ENCODE measurements around the gene MGLL. TPM values are rescaled to one million over a fixed set of nuclear protein-coding genes. Genes with fewer than 3 reads are reported as not detected.

MGLL gene
- total RNA-seq, 1 donor from 2014 or later = 27.3 TPM

DNA sequence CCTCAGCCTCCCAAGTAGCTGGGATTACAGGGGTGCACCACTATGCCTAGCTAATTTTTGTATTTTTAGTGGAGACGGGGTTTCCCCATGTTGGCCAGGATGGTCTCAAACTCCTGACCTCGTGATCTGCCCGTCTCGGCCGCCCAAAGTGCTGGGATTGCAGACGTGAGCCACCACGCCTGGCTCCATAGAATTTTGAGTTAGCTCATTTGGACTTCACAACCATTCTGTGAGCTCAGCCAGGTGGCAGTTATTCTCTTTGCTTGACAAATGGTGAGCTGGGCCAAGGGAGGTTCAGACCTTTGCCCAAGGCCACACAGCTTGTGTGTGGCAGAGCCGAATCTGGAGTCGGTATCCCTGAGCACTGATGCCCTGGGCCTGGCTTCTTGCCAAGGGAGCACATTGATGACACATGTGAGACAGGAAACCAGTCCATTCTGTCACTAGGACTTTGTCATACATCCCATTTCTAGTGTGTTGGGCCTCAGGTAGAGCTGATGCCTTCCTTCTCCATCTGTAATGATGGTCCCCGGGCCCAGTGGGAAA lies 175.7 kb downstream of the MGLL start:
- no peaks in the 10 kb centered on the region for H3K27me3 ChIP-seq (ENCODE audit: insufficient read depth, low read length)
- H3K4me1 Mint-ChIP-seq (ENCODE audit: low read depth, unreplicated experiment) = no peaks in the 10 kb centered on the region
- no peaks in the 10 kb centered on the region for H4K20me1 ChIP-seq (ENCODE audit: insufficient read depth, low read length)
- no peak overlapping the region for H2AFZ ChIP-seq (ENCODE audit: low read depth, low read length)
- no peaks in the 10 kb centered on the region for H3K9me3 Mint-ChIP-seq (ENCODE audit: unreplicated experiment)
- no peak overlapping the region for H3K4me3 ChIP-seq (ENCODE audit: insufficient read depth, low read depth, low read length)
- no peak overlapping the region for H3K4me2 ChIP-seq (ENCODE audit: low read length)
- H3K36me3 Mint-ChIP-seq (ENCODE audit: low read depth, unreplicated experiment) = no peaks in the 10 kb centered on the region
- H3K9ac ChIP-seq (ENCODE audit: low read length) = no peak overlapping the region
- H3K4me1 ChIP-seq (ENCODE audit: insufficient read depth, low read length) = no peaks in the 10 kb centered on the region
- peaks cover 8% of the 10 kb centered on the region for H3K27me3 Mint-ChIP-seq (ENCODE audit: low read depth, unreplicated experiment)
- FAIRE-seq (no peak), DNase-seq (ENCODE audit: low read depth) (no peak)
- H3K36me3 ChIP-seq (ENCODE audit: insufficient read depth, low read length) = no peaks in the 10 kb centered on the region
- H3K4me3 Mint-ChIP-seq (ENCODE audit: unreplicated experiment) = no peak overlapping the region
- H3K27ac Mint-ChIP-seq (ENCODE audit: unreplicated experiment) = no peak overlapping the region
- TF ChIP-seq, protein P1, sequence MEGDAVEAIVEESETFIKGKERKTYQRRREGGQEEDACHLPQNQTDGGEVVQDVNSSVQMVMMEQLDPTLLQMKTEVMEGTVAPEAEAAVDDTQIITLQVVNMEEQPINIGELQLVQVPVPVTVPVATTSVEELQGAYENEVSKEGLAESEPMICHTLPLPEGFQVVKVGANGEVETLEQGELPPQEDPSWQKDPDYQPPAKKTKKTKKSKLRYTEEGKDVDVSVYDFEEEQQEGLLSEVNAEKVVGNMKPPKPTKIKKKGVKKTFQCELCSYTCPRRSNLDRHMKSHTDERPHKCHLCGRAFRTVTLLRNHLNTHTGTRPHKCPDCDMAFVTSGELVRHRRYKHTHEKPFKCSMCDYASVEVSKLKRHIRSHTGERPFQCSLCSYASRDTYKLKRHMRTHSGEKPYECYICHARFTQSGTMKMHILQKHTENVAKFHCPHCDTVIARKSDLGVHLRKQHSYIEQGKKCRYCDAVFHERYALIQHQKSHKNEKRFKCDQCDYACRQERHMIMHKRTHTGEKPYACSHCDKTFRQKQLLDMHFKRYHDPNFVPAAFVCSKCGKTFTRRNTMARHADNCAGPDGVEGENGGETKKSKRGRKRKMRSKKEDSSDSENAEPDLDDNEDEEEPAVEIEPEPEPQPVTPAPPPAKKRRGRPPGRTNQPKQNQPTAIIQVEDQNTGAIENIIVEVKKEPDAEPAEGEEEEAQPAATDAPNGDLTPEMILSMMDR (IDR thresholded peaks at IDR 0.05; ENCODE audit: insufficient read depth, low read depth, low read length) = no peak
- TF ChIP-seq EZH2 (IDR thresholded peaks at IDR 0.05; ENCODE audit: insufficient read depth, low read length) = no peak
- no peaks in the 10 kb centered on the region for H3K79me2 ChIP-seq (ENCODE audit: insufficient read depth, low read length)
- no peak overlapping the region for H3K27ac ChIP-seq (ENCODE audit: low read depth, low read length)
- H3K9me3 ChIP-seq (ENCODE audit: insufficient read depth, low read depth, low read length) = no peaks in the 10 kb centered on the region

- Histone ChIP-seq H3K4me3 (ENCODE audit: insufficient read depth, low read depth, low read length) (no peak overlapping the region), H2AFZ (ENCODE audit: low read depth, low read length) (no peak overlapping the region), H3K9ac (ENCODE audit: low read length) (no peak overlapping the region), H3K36me3 (ENCODE audit: insufficient read depth, low read length) (no peaks in the 10 kb centered on the region), H3K27me3 (ENCODE audit: insufficient read depth, low read length) (no peaks in the 10 kb centered on the region), H3K79me2 (ENCODE audit: insufficient read depth, low read length) (no peaks in the 10 kb centered on the region), H3K27ac (ENCODE audit: low read depth, low read length) (no peak overlapping the region), H3K9me3 (ENCODE audit: insufficient read depth, low read depth, low read length) (no peaks in the 10 kb centered on the region), H3K4me1 (ENCODE audit: insufficient read depth, low read length) (no peaks in the 10 kb centered on the region), H3K4me2 (ENCODE audit: low read length) (no peak overlapping the region), H4K20me1 (ENCODE audit: insufficient read depth, low read length) (no peaks in the 10 kb centered on the region)
- Mint-ChIP-seq H3K4me1 (ENCODE audit: low read depth, unreplicated experiment) (no peaks in the 10 kb centered on the region), H3K9me3 (ENCODE audit: unreplicated experiment) (no peaks in the 10 kb centered on the region), H3K27me3 (ENCODE audit: low read depth, unreplicated experiment) (peaks cover 8% of the 10 kb centered on the region), H3K27ac (ENCODE audit: unreplicated experiment) (no peak overlapping the region), H3K36me3 (ENCODE audit: low read depth, unreplicated experiment) (no peaks in the 10 kb centered on the region), H3K4me3 (ENCODE audit: unreplicated experiment) (no peak overlapping the region)
- TF ChIP-seq, protein P1 (IDR thresholded peaks at IDR 0.05; ENCODE audit: insufficient read depth, low read depth, low read length) = no peak
- TF ChIP-seq EZH2 (IDR thresholded peaks at IDR 0.05; ENCODE audit: insufficient read depth, low read length) = no peak
- no peak for FAIRE-seq
- DNase-seq (ENCODE audit: low read depth) = no peak
These were observed 176.8 kb downstream of the MGLL start for GRCh38 chr3:127645371-127646015.
